ENCODE data around the gene PEBP1. TPM values are rescaled to one million over a fixed set of nuclear protein-coding genes. Genes with fewer than 3 reads are reported as not detected.

PEBP1 gene
- total RNA-seq, 1 experiment from 2014 or later: 168 TPM

- H3K36me3 ChIP-seq (ENCODE audit: control insufficient read depth, insufficient read depth, low read length): no peaks in the 10 kb centered on the region; the same call in 1 of the 2 replicates
- H3K4me3 ChIP-seq (ENCODE audit: low read depth in 2 of 2, low read length in 2 of 2): no peak overlapping the region
- no peak for DNase-seq (ENCODE audit: low read depth, low spot score)
- no peaks in the 10 kb centered on the region for H3K9me3 ChIP-seq (ENCODE audit: control insufficient read depth, insufficient read depth, low read depth, low read length)
- in situ Hi-C loops (cut with HindIII; ENCODE audit: low pct_unique_long_range_greater_than_20kb, low sequenced_read_pairs) (no loop called here), intact Hi-C loops (cut with micrococcal nuclease; ENCODE audit: unreplicated experiment) (no loop called here)
- TF ChIP-seq TCF7L2 (IDR thresholded peaks at IDR 0.05; ENCODE audit: low read depth, low read length) (no peak), CTCF (IDR thresholded peaks at IDR 0.05) (no peak), POLR2AphosphoS5 (IDR thresholded peaks at IDR 0.05; ENCODE audit: low read depth, low read length) (no peak), REST (IDR thresholded peaks at IDR 0.05; ENCODE audit: insufficient read depth in 1 of 2, low read depth in 2 of 2, low read length in 1 of 2) (no peak), SIN3A (IDR thresholded peaks at IDR 0.05; ENCODE audit: borderline replicate concordance, insufficient read depth, low read depth, low read length) (no peak)
- BruUV-seq (replicated peaks): no TSS peak
- no peak overlapping the region for H3K27ac ChIP-seq (ENCODE audit: low read length)
- CTCF ChIA-PET: no interaction called here
- no peaks in the 10 kb centered on the region for H3K4me1 ChIP-seq (ENCODE audit: control insufficient read depth, insufficient read depth, low read length)
- POLR2A ChIA-PET: no interaction called here
- ATAC-seq: no peak
- no peaks in the 10 kb centered on the region for H3K27me3 ChIP-seq (ENCODE audit: control insufficient read depth, insufficient read depth, low read length)
Observed at GRCh38 chr12:118193477-118193876, 57.6 kb downstream of the PEBP1 start.

- in situ Hi-C loops (cut with HindIII; ENCODE audit: low pct_unique_long_range_greater_than_20kb, low sequenced_read_pairs) (no loop called here), intact Hi-C loops (cut with micrococcal nuclease; ENCODE audit: unreplicated experiment) (no loop called here)
- H3K27me3 ChIP-seq (ENCODE audit: control insufficient read depth, insufficient read depth, low read length): no peaks in the 10 kb centered on the region
- no peak for ATAC-seq
- no peak for TF ChIP-seq TCF7L2 (IDR thresholded peaks at IDR 0.05; ENCODE audit: low read depth, low read length)
- TF ChIP-seq SIN3A (IDR thresholded peaks at IDR 0.05; ENCODE audit: borderline replicate concordance, insufficient read depth, low read depth, low read length): no peak
- no peak for TF ChIP-seq POLR2AphosphoS5 (IDR thresholded peaks at IDR 0.05; ENCODE audit: low read depth, low read length)
- TF ChIP-seq CTCF (IDR thresholded peaks at IDR 0.05): no peak
- no peak for TF ChIP-seq REST (IDR thresholded peaks at IDR 0.05; ENCODE audit: insufficient read depth in 1 of 2, low read depth in 2 of 2, low read length in 1 of 2)
- no peak overlapping the region for H3K27ac ChIP-seq (ENCODE audit: low read length)
- no peak for DNase-seq (ENCODE audit: low read depth, low spot score)
- CTCF ChIA-PET: interaction anchor here (0.6 kb wide), 1 partner anchor 76 kb away, joined by 5 read pairs; no protein-coding TSS in a partner anchor
- POLR2A ChIA-PET: no interaction called here
- H3K9me3 ChIP-seq (ENCODE audit: control insufficient read depth, insufficient read depth, low read depth, low read length): no peaks in the 10 kb centered on the region
- peaks cover 3% of the 10 kb centered on the region for H3K36me3 ChIP-seq (ENCODE audit: control insufficient read depth, insufficient read depth, low read length)
- no TSS peak for BruUV-seq (replicated peaks)
- H3K4me1 ChIP-seq (ENCODE audit: control insufficient read depth, insufficient read depth, low read length): no peaks in the 10 kb centered on the region
- H3K4me3 ChIP-seq (ENCODE audit: low read depth in 2 of 2, low read length in 2 of 2): no peak overlapping the region
Observed at GRCh38 chr12:118193958-118194357, 58.0 kb downstream of the PEBP1 start.

Other genes with a start within 250 kb of the PEBP1 start
- gene KSR2, start 167.1 kb upstream of the PEBP1 start, total RNA-seq (2021; ENCODE audit: unreplicated experiment): 0.15 TPM
- 25.0 TPM for gene RFC5, start 119.4 kb upstream of the PEBP1 start, total RNA-seq (2021; ENCODE audit: unreplicated experiment)
- 193 TPM for gene WSB2, start 74.9 kb upstream of the PEBP1 start, total RNA-seq (2021; ENCODE audit: unreplicated experiment)
- 56.2 TPM for gene VSIG10, start 32.1 kb upstream of the PEBP1 start, total RNA-seq (2021; ENCODE audit: unreplicated experiment)
- gene TAOK3, start 236.8 kb downstream of the PEBP1 start, total RNA-seq (2021; ENCODE audit: unreplicated experiment): 30.5 TPM
- gene SUDS3, start 240.4 kb downstream of the PEBP1 start, total RNA-seq (2021; ENCODE audit: unreplicated experiment): 37.4 TPM

Measured in Panc1 (cell line).